ENCODE measurements around the gene ETFRF1.

GRCh38 chr12:25243680-25243990 lies 48.6 kb downstream of the ETFRF1 start:
- TF ChIP-seq SMAD4 (CRISPR knock-in tag; IDR thresholded peaks at IDR 0.05) (no peak), NR2C2 (CRISPR knock-in tag; IDR thresholded peaks at IDR 0.05) (no peak), CREM (CRISPR knock-in tag; IDR thresholded peaks at IDR 0.05) (no peak), RELA (CRISPR knock-in tag; IDR thresholded peaks at IDR 0.05; ENCODE audit: borderline replicate concordance) (no peak), ATF1 (CRISPR knock-in tag; IDR thresholded peaks at IDR 0.05) (no peak), CTCF (IDR thresholded peaks at IDR 0.05) (no peak)
- TF ChIP-seq, protein P1, sequence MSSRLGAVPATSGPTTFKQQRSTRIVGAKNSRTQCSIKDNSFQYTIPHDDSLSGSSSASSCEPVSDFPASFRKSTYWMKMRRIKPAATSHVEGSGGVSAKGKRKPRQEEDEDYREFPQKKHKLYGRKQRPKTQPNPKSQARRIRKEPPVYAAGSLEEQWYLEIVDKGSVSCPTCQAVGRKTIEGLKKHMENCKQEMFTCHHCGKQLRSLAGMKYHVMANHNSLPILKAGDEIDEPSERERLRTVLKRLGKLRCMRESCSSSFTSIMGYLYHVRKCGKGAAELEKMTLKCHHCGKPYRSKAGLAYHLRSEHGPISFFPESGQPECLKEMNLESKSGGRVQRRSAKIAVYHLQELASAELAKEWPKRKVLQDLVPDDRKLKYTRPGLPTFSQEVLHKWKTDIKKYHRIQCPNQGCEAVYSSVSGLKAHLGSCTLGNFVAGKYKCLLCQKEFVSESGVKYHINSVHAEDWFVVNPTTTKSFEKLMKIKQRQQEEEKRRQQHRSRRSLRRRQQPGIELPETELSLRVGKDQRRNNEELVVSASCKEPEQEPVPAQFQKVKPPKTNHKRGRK (CRISPR knock-in tag; IDR thresholded peaks at IDR 0.05; ENCODE audit: borderline replicate concordance) = no peak
